Endothelial cell of coronary artery (primary cell): ENCODE data around the gene IFNA6. TPM values are rescaled to one million over a fixed set of nuclear protein-coding genes. Genes with fewer than 3 reads are reported as not detected.

Experiments used
- total RNA-seq: library from RNA; depleted of rRNA; stranded (reverse); fragments of >200 nt; gene quantifications from 2 replicates; pipeline ENCODE4 v1.2.3, GENCODE V29; 2014

The IFNA6 gene
- total RNA-seq: not detected in 2 replicates

DNA sequence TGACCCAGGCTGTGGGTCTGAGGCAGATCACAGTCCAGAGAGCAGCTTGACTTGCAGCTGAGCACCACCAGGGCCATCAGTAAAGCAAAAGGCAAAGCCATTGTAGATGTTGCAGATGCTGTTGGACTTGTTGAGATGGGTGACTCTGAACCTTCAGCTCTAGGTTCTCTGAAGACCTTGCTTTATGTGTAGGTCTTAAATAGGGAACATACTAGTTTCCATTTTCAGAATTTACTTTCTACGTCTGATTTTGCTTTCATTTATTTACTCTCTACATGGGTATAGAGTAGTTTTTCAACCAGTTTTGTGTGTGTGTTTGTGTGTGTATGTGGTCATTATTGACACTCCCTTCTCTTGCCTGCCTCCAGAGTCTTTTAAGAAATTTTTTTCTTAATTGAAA is at the start of gene IFNA6:
TSS of gene IFNA6 (minus strand) at position 101 of the 400 bp plus-strand sequence. CDS start at position 101, 0 bp downstream.

DNA sequence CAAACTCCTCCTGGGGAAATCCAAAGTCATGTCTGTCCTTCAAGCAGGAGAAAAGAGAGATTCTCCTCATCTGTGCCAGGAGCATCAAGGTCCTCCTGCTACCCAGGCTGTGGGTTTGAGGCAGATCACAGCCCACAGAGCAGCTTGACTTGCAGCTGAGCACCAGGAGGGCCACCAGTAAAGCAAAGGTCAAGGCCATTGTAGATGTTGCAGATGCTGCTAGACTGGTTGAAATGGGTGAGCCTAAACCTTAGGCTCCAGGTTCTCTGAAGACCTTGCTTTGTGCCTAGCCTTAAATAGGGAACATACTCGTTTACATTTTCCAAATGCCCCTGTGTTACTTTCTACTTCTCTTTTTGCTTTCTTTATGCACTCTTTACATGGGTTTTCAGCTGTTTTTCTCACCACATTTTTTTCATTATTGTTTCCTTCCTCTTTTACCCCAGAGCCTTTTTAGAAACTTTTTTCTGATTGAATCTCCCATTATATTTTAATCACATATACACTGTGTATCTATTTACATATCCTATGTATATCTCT is 34.5 kb upstream of the IFNA6 start, which contains the start of gene IFNA2:
TSS of gene IFNA2 (minus strand) at position 268 of the 540 bp plus-strand sequence. CDS start at position 199, 69 bp downstream.

DNA sequence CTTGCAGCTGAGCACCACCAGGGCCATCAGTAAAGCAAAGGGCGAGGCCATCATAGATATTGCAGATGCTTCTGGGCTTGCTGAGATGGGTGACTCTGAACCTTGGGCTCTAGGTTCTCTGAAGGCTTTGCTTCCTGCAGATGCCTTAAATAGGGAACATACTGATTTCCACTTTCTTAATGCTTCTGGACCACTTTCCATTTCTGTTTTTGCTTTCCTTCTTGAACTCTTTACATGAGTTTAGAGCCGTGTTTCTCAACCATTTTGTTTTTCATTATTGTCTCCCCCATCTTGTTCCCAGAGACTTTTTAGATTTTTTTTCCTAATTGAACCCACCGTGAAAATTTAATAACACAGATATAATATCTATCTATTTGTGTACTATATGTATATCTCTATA is 17.3 kb upstream of the IFNA6 start, which contains the start of gene IFNA13:
TSS of gene IFNA13 (minus strand) at position 101 of the 400 bp plus-strand sequence. CDS start at position 54, 47 bp downstream.

DNA sequence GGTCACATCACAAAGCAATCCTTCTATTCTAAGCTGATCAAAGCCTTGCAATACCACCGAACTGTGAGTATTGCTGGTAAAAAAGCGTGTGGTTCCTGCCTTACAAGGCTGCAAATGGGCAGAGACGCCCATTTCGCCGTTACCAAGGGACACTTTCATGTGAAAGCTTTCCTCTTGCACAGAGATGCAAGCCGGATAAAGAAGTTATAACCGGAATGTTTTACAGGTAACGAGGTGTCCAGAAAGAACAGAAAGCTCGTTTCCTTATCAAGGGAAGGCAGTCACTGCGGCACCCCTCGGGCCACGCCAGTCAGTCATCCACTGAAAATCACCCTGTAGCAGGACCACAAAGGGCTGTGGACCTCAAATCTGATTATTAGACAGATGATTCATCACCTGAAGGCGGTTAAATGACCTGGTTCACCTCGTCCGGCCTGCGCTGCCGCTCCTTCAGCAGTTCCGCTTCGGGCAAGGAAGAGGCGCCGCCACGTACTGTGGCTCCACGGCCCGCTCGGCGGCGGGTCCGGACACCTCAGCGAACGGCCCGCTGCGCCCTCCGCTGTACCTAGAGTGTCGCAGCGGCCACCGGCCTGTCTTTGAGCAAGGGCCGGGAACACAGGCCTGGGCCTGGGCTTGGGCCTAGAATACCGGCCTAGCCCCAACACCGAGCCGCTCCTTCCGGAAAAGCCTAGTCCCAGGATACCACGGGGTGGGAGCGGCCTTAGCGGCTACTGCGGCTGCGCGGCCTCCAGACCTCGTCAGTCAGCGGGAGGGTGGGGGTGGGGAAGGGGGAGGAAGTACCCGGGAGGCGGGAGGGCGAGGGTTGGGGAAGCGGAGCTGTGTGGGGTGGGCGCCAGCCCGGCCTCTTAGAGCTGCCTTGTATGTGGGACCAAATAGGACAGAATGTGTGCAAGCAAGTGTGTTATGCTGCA is 15.7 kb downstream of the IFNA6 start, which contains the start of gene KLHL9:
TSS of gene KLHL9 (minus strand) at position 704 of the 932 bp plus-strand sequence. CDS start at position 159, 545 bp downstream.

DNA sequence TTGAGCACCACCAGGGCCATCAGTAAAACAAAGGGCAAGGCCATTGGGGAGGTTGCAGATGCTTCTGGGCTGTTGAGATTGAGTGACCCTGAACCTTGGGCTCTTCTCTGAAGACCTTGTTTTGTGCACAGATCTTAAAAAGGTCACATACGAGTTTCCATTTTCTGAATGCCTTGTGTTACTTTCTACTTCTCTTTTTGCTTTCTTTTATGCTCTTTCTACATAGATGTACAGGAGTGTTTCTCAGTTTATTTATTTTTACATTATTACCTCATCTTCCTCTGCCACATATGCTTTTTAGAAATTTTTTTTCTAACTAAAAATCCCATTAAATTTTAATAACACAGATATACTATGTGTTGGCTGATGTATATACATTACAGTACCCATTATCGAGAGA is 45.5 kb downstream of the IFNA6 start, which contains the start of gene IFNA5:
TSS of gene IFNA5 (minus strand) at position 101 of the 400 bp plus-strand sequence. CDS start at position 44, 57 bp downstream.

Other genes with a start within 250 kb of the IFNA6 start
- gene IFNW1, start 209.1 kb downstream of the IFNA6 start, total RNA-seq: not detected in 2 replicates
- gene IFNA21, start 184.2 kb downstream of the IFNA6 start, total RNA-seq: not detected in 2 replicates
- not detected in 2 replicates for gene IFNA4, start 163.3 kb downstream of the IFNA6 start, total RNA-seq
- gene IFNA7, start 148.7 kb downstream of the IFNA6 start, total RNA-seq: not detected in 2 replicates
- gene IFNA10, start 143.7 kb downstream of the IFNA6 start, total RNA-seq: not detected in 2 replicates
- not detected in 2 replicates for gene IFNA16, start 133.6 kb downstream of the IFNA6 start, total RNA-seq
- not detected in 2 replicates for gene IFNA17, start 122.7 kb downstream of the IFNA6 start, total RNA-seq
- gene IFNA14, start 110.9 kb downstream of the IFNA6 start, total RNA-seq: not detected in 2 replicates
- gene IFNA5, start 45.6 kb downstream of the IFNA6 start, total RNA-seq: 0.09 TPM in 1 of 2 replicates, not detected in the other
- 32.2 and 38.3 TPM in 2 replicates for gene KLHL9, start 15.5 kb downstream of the IFNA6 start, total RNA-seq
- not detected in 2 replicates for gene IFNA13, start 17.2 kb upstream of the IFNA6 start, total RNA-seq
- not detected in 2 replicates for gene IFNA2, start 34.5 kb upstream of the IFNA6 start, total RNA-seq
- not detected in 2 replicates for gene IFNA8, start 58.2 kb upstream of the IFNA6 start, total RNA-seq
- not detected in 2 replicates for gene IFNA1, start 89.6 kb upstream of the IFNA6 start, total RNA-seq
- 0.99 and 2.1 TPM in 2 replicates for gene IFNE, start 131.4 kb upstream of the IFNA6 start, total RNA-seq